Left lung (tissue), 10 donors: ENCODE data around the gene CTAGE1. TPM values are rescaled to one million over a fixed set of nuclear protein-coding genes. Genes with fewer than 3 reads are reported as not detected.

Experiments used
- ATAC-seq: fragments of 200-7000 bp; cut with Tn5 transposase; one replicate; pipeline ENCODE4 v1.9.1; 2020; ENCODE audit warnings: moderate library complexity
- DNase-seq, 4 donors: peaks; one replicate each; pipeline ENCODE4 v3.0.0-alpha.2; 2013 to 2020
- H3K27ac ChIP-seq, 2 donors: fragments of 200-600 bp; sonication (generic) in 1 of 2; one replicate each; pipeline versions ENCODE4 v1.5.0 to v1.8.0; 2020 to 2021
- H3K27me3 ChIP-seq, 2 donors: fragments of 200-600 bp; sonication (generic) in 1 of 2; one replicate each; pipeline versions ENCODE4 v1.5.0 to v1.8.0; 2020 to 2021
- H3K36me3 ChIP-seq, 2 donors: fragments of 200-600 bp; sonication (generic) in 1 of 2; one replicate each; pipeline versions ENCODE4 v1.5.0 to v1.8.0; 2020 to 2021
- H3K4me1 ChIP-seq, 2 donors: fragments of 200-600 bp; one replicate each; pipeline ENCODE4 v1.8.0; 2021
- H3K4me3 ChIP-seq, 2 donors: fragments of 200-600 bp; sonication (generic) in 1 of 2; one replicate each; pipeline versions ENCODE4 v1.5.0 to v1.8.0; 2020 to 2021; ENCODE audit warnings: mild to moderate bottlenecking in 1 of 2
- H3K9me3 ChIP-seq, 2 donors: fragments of 200-600 bp; sonication (generic) in 1 of 2; one replicate each; pipeline versions ENCODE4 v1.5.0 to v1.8.0; 2020 to 2021
- CTCF ChIP-seq, 2 donors: fragments of 200-600 bp; sonication (generic) in 1 of 2; IDR thresholded peaks; one replicate each; pipeline versions ENCODE4 v1.5.0 to v1.8.0; 2021; ENCODE audit warnings: antibody characterized with exemption in 2 of 2
- intact Hi-C, 2 donors: fragments of 100-400 bp; cut with DNase I; formaldehyde crosslinking; loops; one replicate each; pipeline versions ENCODE4 v1.11.2 to v1.14.2; 2022
- polyA plus RNA-seq, 6 donors: library from polyadenylated mRNA; unstranded; fragments of 120-200 nt; gene quantifications; one replicate each; pipeline ENCODE4 v1.2.1, GENCODE V29; 2013; ENCODE audit not compliant: insufficient read length in 6 of 6
- total RNA-seq, 2 donors: library from RNA; stranded (reverse); fragmentation: NEBNext Ultra II Directional; extraction: Animal tissue kit (Norgen Biotek cat#: 25700); gene quantifications; one replicate each; pipeline ENCODE4 v1.2.1, GENCODE V29; 2021
- donor health status: DM: no; HTN: yes; CAD: no.
- donor health status: DM: no; HTN: no; CAD: no.

The CTAGE1 gene
- total and polyA plus RNA-seq, 8 donors = 0.04 to 0.11 TPM; not detected in 6

- TF ChIP-seq CTCF (IDR thresholded peaks at IDR 0.05) = no peak
- no peak overlapping the region for H3K27ac ChIP-seq
- H3K36me3 ChIP-seq = no peaks in the 10 kb centered on the region
- ATAC-seq (no peak), DNase-seq (no peak)
- H3K4me3 ChIP-seq = no peak overlapping the region
- H3K4me1 ChIP-seq = no peaks in the 10 kb centered on the region
- no peaks in the 10 kb centered on the region for H3K9me3 ChIP-seq
- intact Hi-C loops = no loop called here
- H3K27me3 ChIP-seq = no peaks in the 10 kb centered on the region
Observed at GRCh38 chr18:22459491-22459890, 41.8 kb upstream of the CTAGE1 start.

- ATAC-seq (no peak), DNase-seq (no peak)
- TF ChIP-seq CTCF (IDR thresholded peaks at IDR 0.05) = no peak
- Histone ChIP-seq H3K4me3 (no peak overlapping the region), H3K9me3 (no peaks in the 10 kb centered on the region), H3K4me1 (no peaks in the 10 kb centered on the region), H3K36me3 (no peaks in the 10 kb centered on the region), H3K27me3 (no peaks in the 10 kb centered on the region), H3K27ac (no peak overlapping the region)
- intact Hi-C loops = no loop called here
Observed at GRCh38 chr18:22457524-22457923, 39.8 kb upstream of the CTAGE1 start.

- H3K4me1 ChIP-seq = no peaks in the 10 kb centered on the region
- ATAC-seq (no peak), DNase-seq (no peak)
- no peak overlapping the region for H3K27ac ChIP-seq
- H3K36me3 ChIP-seq = no peaks in the 10 kb centered on the region
- intact Hi-C loops = no loop called here
- no peak for TF ChIP-seq CTCF (IDR thresholded peaks at IDR 0.05)
- no peaks in the 10 kb centered on the region for H3K27me3 ChIP-seq
- H3K9me3 ChIP-seq = no peaks in the 10 kb centered on the region
- no peak overlapping the region for H3K4me3 ChIP-seq
Observed at GRCh38 chr18:22456547-22456946, 38.8 kb upstream of the CTAGE1 start.

GRCh38 chr18:22456116-22456480 is 38.4 kb upstream of the CTAGE1 start:
- no peak for TF ChIP-seq CTCF (IDR thresholded peaks at IDR 0.05)
- no peak for ATAC-seq
- intact Hi-C loops = no loop called here
- Histone ChIP-seq H3K27ac (no peak overlapping the region), H3K36me3 (no peaks in the 10 kb centered on the region), H3K4me1 (no peaks in the 10 kb centered on the region), H3K9me3 (no peaks in the 10 kb centered on the region), H3K4me3 (no peak overlapping the region), H3K27me3 (no peaks in the 10 kb centered on the region)
- no peak for DNase-seq

- no peaks in the 10 kb centered on the region for H3K27me3 ChIP-seq
- no peak for DNase-seq
- no peak overlapping the region for H3K27ac ChIP-seq
- H3K9me3 ChIP-seq = peaks cover 0 to 3% of the 10 kb centered on the region in 2 donors
- H3K36me3 ChIP-seq = no peaks in the 10 kb centered on the region
- no peak overlapping the region for H3K4me3 ChIP-seq
- intact Hi-C loops = no loop called here
- no peak for TF ChIP-seq CTCF (IDR thresholded peaks at IDR 0.05)
- no peak for ATAC-seq
- no peaks in the 10 kb centered on the region for H3K4me1 ChIP-seq
Observed at GRCh38 chr18:22455425-22456115, 37.9 kb upstream of the CTAGE1 start.
